HL-60 (cell line): ENCODE data around the gene KLHL42.

Experiments used
- DNase-seq, 2 experiments: peaks; one replicate each; pipeline ENCODE4 v3.0.0-alpha.2; 2010 to 2020; ENCODE audit warnings: low read depth in 1 of 2, low spot score in 1 of 2
- H3K27ac ChIP-seq: fragments of 250-450 bp; sonication (Bioruptor Pico); replicated peaks from 2 replicates; pipeline ENCODE4 v1.5.1; 2020; ENCODE audit warnings: mild to moderate bottlenecking, moderate library complexity
- H3K27me3 ChIP-seq: fragments of 250-450 bp; sonication (Bioruptor Pico); 2 replicates; pipeline ENCODE4 v1.5.1; 2021; ENCODE audit warnings: mild to moderate bottlenecking, moderate library complexity; ENCODE audit not compliant: insufficient read depth, poor library complexity, severe bottlenecking
- H3K4me3 ChIP-seq: replicated peaks from 2 replicates; pipeline ENCODE4 v1.5.1; 2011; ENCODE audit warnings: mild to moderate bottlenecking, control low read depth, low read length; ENCODE audit not compliant: insufficient read depth
- GABPA ChIP-seq: IDR thresholded peaks from 2 replicates; pipeline ENCODE4 v1.6.1; 2012; ENCODE audit warnings: low read depth
- POLR2AphosphoS5 ChIP-seq: IDR thresholded peaks from 2 replicates; pipeline ENCODE4 v1.6.1; 2012; ENCODE audit warnings: low read depth
- REST ChIP-seq: IDR thresholded peaks from 2 replicates; pipeline ENCODE4 v1.6.1; 2012; ENCODE audit warnings: low read depth; ENCODE audit not compliant: insufficient replicate concordance
- SPI1 ChIP-seq: IDR thresholded peaks from 2 replicates; pipeline ENCODE4 v1.6.1; 2012; ENCODE audit warnings: low read depth, mild to moderate bottlenecking, borderline replicate concordance
- TF ChIP-seq, protein P1 (sequence below): IDR thresholded peaks from one replicate; pipeline ENCODE4 v1.5.1; 2011; ENCODE audit warnings: low read length, control low read depth, inconsistent platforms; ENCODE audit not compliant: insufficient read depth

Gene KLHL42

GRCh38 chr12:27751386-27752047 is 28.5 kb upstream of the KLHL42 start:
- TF ChIP-seq SPI1 = no peak
- TF ChIP-seq, protein P1, sequence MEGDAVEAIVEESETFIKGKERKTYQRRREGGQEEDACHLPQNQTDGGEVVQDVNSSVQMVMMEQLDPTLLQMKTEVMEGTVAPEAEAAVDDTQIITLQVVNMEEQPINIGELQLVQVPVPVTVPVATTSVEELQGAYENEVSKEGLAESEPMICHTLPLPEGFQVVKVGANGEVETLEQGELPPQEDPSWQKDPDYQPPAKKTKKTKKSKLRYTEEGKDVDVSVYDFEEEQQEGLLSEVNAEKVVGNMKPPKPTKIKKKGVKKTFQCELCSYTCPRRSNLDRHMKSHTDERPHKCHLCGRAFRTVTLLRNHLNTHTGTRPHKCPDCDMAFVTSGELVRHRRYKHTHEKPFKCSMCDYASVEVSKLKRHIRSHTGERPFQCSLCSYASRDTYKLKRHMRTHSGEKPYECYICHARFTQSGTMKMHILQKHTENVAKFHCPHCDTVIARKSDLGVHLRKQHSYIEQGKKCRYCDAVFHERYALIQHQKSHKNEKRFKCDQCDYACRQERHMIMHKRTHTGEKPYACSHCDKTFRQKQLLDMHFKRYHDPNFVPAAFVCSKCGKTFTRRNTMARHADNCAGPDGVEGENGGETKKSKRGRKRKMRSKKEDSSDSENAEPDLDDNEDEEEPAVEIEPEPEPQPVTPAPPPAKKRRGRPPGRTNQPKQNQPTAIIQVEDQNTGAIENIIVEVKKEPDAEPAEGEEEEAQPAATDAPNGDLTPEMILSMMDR = no peak
- TF ChIP-seq GABPA = no peak
- TF ChIP-seq POLR2AphosphoS5 = no peak
- TF ChIP-seq REST = no peak
- H3K27me3 ChIP-seq = no peaks in the 10 kb centered on the region
- no peak overlapping the region for H3K27ac ChIP-seq
- DNase-seq = no peak
- H3K4me3 ChIP-seq = no peak overlapping the region

DNA sequence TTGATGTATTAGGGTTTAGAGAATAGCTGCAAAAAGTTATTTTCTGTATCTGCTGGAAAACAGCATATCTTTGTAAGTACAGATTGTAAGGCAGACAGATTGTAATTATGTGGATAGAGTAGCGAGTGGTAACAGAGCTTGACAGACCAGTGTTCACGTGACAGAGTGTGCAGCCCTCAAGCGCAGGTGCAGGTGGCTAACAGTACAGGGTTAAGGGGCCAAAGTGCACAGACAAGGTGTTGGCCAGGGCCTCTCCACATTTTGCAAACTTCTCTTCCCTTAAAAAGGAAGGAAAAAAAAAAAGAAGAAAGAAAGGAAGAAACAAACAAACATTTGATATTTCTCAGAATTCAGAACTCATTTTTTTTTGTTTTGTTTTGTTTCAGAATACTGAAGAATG is 25.2 kb upstream of the KLHL42 start:
- DNase-seq = no peak
- TF ChIP-seq REST (no peak), GABPA (no peak), SPI1 (no peak), POLR2AphosphoS5 (no peak)
- TF ChIP-seq, protein P1 = no peak
- H3K27me3 ChIP-seq = no peaks in the 10 kb centered on the region

GRCh38 chr12:27756670-27757195 is 23.3 kb upstream of the KLHL42 start:
- no peak overlapping the region for H3K27ac ChIP-seq
- TF ChIP-seq SPI1 (no peak), POLR2AphosphoS5 (no peak), REST (no peak), GABPA (no peak)
- TF ChIP-seq, protein P1 = no peak

More for the DNA sequence above, 25.2 kb upstream of the KLHL42 start:
- Histone ChIP-seq H3K27ac (no peak overlapping the region), H3K4me3 (no peak overlapping the region)

More at GRCh38 chr12:27756670-27757195, 23.3 kb upstream of the KLHL42 start:
- Histone ChIP-seq H3K4me3 (no peak overlapping the region), H3K27me3 (no peaks in the 10 kb centered on the region)
- no peak for DNase-seq
